Inflammatory macrophage (primary cell): ENCODE results near the gene BCL11A.

ENCODE experiments used
- DNase-seq, 2 donors: peaks; one replicate each; pipeline ENCODE4 v3.0.0-alpha.2; 2020 to 2022

The BCL11A gene

DNA sequence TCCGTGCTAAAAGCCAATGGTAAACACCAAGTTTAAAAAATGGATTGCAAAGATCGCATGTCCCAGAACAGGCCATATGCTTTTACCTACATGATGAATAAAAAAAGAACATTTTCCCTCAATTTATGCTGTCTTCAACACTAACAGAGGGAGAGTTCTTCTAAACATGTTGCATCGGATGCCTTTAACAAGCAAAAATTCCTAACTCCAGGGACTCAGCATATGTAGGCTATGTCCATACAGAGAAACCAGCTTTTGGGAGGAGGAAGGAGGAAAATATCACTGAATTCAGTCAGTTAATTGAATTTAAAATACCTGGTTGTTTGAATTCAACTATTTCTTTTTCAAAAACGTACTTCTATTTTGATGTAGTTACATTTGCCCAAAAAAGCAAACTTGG is 28.6 kb downstream of the BCL11A start:
- DNase-seq: no peak

DNA sequence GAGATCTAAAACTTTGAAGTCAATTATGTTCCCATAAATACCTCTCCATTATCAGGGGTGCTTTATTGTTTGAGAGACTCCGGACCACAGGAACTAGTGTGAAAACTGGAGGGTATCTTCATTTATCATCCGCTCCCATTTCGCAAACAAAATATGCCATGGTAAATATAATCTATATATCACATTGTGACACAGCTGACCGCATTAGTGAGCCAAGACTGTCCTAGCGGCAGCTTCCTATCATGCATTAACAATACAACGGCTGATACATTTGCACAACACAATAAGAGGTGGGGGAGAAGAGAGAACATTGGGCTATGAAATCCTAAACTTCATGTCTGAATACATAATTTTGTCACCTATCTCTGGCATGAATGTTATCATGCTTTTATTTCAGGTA is 29.5 kb downstream of the BCL11A start:
- DNase-seq: peak; percentile 42 to 47

DNA sequence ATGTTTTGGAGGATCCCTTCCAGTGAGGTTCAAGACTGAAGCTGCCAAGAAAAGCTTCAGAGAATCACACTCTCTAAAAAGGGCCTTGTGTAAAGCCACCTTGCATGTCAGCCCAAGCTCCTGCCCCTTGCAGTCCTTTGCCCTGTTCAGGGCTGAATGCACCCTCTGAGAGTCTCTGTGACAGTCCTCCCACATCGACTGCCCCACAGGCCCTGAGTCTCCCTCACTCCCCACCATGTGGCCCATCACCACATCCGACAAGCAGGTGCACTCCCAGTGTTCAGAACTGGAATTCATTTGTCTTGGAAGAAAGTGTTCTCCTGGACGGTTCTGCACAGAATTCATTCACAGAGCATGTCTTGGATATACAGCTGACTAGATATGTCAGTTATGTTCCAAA is 31.0 kb downstream of the BCL11A start:
- no peak for DNase-seq

DNA sequence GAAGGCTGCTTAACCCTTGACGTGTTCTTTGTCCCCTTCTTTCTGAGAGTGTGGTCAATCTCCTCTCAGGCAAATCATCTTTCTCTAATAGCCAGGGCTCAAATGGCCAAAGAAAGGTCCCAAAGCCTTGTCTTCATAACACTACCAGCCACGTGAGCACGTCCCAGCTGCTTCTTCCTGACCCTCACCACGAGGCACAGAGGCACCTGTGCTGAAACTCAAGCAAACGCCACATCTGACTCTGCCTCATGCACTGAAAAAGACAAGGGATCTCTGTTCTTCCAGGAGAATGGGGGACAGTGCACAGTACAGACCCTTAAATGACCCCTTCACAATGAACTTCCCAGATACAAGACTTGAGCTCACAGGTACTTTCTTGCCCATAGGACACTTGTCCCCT is 31.8 kb downstream of the BCL11A start:
- no peak for DNase-seq

DNA sequence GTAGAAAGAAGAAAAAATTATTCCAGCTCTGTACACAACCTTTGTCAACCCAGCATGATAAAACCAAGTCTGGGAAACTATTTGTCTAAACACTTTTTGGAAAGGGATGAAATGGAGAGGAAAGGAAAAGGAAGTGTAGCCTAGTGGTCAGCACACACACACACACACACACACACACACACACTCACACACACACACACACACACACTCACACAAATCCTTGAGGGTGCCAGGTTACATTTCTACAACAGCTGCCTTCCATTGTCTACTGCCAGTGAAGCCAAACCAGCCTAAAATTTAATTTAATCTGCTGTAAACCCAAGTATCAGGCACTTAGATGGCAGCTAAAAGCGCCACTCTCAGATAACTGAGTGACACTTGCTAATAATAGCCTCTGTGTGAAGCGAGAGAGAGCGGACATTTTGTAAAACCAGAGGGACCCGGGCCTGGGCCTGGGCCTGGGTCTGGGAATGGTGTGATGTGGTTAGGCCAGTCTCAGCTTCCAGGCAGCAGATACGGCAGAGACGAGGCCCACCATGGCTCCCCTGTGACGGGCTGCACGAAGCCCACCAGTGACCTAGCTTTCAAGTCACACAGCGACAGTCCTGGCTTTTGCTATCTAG is 32.4 kb downstream of the BCL11A start:
- no peak for DNase-seq

DNA sequence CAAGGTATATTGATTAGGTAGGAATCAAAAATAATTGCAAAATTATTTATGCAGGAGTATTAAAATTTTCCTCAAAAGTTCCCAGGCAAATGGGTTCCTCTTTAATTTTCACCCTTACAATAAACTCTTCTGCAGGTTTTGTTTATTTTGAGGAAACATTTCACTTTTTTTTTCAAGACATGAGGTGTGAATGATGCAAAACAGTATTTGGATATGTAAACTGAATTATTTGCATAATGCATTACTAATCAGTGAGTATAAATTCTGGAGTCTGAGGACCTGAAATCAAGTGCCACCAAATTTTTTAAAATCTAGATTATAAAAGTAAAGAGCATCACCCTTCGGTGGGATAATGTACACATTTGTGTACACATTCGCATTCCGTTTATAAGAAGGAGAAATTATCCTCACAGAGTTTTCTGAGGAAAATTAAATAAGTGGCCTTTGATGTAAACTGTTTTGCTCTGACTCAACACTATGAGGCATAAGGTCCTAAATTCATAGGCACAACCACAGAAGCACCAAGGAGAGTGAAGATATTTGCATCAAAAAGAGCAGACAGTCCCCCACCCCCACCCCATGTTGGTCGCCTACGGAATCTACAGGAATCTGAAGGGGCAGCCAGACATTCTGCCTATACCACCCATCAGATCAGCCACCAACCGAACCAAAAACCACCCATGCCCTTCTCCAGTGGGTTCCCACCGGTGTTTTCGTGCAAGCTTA is 33.1 kb downstream of the BCL11A start:
- no peak for DNase-seq

DNA sequence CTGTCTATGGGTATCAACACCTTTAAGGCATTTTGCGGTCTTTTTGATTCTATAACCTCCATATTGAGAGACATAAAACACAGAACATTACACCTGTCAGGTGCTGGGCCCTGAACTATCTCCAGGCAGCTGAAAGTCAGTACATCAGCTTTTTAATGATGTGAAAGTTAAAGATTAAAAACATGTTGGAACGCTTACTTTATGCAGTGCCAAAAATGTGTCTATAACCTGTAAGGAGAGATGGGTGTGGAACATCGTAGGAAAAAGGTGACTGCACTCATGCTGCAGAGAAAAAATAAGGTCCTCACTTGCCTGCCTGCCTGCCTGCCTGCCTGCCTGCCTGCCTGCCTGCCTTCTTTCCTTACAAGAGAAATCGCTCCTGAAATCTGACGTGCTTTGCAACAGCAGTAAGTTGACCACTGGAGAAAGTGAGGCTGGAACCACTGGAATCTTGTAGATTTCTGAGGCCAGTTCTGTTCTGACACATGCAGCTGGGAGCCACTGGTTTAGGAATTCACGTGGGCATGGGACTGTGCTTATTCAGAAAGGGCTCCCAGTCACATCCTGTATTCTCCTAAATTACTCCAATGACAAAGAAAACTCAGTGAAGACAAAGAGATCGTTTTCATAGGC is 34.1 kb downstream of the BCL11A start:
- no peak for DNase-seq

DNA sequence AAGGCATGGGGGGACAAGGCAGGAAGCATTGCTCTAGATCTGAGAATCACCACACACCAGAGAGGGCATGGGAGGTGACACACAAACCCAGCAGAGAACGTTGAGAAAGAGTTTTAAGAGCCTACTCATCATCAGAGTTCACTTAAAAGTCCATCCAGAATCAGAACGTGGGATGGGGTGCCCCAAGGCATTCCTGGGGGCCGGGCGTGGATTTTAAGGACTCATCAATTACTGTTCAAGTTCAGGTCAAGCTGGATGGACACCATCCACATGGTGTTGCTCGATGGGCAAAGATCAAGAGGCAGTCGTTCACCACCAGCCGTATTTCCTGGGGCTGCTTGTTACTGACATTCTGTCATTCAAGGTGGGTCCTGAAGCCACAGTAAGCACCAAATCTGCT is 34.9 kb downstream of the BCL11A start:
- no peak for DNase-seq

DNA sequence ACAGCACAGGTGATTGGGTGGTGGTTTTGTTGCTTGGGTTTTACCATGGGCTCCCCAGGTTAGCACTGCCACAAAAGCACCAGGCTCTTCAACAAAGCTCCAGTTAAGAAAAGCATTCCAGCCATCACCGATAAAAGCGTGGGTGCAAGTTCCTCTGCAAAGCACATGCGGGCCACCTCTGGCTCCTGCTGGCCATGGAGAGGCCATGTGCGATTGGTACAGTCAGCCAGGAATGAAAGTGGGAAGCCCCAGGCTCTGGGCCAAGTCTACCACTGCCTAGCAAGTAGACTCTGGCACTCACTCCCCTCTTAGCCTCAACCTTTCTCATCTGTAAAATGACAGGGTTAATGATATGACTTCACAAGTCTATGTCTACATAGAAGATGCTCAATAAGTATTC is 36.0 kb downstream of the BCL11A start:
- DNase-seq: peak in 1 of 2 donors; percentile 37

DNA sequence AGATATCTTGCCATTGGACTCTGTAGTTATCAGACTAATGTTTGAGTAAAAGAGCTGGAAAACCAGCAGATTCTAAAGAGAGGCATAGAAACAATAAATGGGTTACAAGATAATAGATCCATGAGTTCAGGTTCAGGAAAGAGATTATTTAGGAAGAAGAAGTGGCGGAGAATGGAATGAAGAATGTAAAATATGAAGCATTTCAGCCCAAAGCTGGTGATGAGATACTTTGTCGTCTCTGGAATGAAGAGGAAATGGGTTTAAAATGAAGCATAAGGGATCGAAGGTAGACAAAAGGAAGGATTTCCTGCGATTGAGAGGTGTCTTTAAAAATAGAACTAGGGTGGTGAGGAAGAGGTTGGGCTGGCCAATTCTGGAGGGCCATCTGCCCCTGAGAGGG is 36.6 kb downstream of the BCL11A start:
- DNase-seq: no peak

DNA sequence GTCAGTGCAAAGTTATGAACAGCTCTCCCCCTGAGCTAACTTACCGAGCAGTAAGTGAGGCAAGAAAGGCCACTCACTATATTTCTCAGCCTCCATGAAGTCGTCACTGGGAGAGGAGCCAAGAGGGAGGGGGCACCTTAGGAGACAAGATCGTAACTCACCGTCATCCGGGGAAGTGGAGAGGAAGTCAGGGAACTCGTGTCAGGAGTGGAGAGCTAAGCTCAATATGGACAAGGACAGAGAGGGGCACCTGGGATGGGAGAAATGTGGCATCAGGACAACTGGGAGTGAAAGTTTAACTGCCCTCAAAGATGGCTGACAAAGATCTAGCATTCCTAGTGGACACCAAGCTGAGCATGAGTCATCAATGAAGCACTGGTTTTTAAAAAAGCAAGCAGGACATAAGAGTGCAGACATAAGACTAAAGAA is 37.1 kb downstream of the BCL11A start:
- DNase-seq: peak; percentile 61 to 73

DNA sequence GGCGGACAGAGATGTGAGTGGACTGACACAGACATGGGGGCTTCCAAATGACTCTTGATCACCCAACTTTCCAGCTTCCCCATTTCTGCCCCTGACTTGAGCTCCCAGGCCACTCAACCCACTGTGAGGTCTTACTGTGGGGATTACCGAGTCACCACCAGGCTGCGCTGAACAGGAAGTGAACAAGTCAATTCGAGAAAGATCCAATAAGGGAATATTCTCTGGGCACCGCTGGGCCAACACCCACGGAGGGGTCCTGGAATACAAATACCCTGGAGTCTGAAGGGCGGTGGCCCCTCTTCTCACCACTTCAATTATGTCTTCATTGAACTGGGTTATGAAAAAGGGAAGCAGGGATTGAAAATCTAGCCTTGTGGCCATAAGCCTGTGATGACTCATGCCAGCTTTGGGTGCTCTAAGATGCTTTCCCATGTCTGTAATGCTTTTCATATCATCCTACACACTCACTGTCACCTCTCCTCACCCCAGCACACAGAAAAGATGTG is 37.7 kb downstream of the BCL11A start:
- peak; percentile 95 to 96 for DNase-seq

DNA sequence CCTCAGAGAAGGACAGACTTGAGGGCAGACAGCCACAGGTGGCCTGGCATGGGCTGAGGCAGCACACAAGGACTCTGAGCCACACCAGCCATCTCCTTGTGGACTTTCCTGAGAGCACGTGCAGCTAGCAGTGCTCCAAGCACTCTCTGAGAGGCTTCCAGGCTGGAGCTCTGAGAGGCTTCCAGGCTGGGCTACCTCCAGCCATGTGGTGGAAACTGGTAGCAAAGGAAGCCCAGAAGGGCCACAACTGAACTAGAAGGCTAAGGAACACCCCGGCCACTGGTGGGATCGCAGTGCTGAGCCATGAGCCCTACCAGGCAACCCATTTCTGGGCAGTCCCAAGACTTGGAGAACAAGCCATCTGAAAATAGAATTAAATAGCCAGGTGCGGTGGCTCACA is 39.5 kb downstream of the BCL11A start:
- no peak for DNase-seq

DNA sequence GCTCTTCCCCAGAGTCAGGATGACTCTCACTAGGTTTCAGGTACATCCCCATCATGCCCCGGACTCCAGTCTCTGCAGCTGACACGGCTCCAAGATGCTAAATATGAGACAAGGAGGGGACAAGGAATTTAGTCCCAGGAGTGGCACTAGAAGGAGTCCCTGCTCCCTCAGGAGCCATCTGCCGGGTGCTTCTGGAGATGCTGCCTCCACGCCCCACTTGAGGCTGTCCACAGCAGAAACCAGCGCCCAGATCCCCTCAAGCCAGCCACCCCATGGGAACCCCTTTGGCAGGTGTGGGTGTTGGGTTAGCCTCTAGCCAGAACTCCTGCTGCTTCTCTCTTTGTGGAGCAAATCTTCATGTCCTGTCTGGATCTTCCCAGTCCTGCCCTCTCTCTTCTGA is 40.3 kb downstream of the BCL11A start:
- DNase-seq: no peak

DNA sequence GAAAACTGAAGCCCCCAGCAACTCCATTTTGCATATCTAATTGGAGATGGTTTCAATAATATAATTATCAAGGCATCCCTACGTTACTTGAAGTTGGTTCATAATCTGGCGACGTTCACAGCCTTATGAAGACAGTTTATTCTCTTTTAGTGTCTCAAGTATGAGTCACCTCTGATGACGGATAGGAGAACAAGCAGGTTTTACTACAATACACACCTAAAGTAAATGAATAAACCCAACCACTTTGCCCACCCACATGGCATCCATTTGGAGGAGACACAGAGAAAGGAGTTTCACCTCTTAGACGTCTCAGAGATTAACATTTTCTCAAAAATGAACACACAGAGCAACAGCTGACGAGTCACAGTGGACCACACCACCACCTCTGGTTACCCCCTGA is 40.8 kb downstream of the BCL11A start:
- DNase-seq: no peak

DNA sequence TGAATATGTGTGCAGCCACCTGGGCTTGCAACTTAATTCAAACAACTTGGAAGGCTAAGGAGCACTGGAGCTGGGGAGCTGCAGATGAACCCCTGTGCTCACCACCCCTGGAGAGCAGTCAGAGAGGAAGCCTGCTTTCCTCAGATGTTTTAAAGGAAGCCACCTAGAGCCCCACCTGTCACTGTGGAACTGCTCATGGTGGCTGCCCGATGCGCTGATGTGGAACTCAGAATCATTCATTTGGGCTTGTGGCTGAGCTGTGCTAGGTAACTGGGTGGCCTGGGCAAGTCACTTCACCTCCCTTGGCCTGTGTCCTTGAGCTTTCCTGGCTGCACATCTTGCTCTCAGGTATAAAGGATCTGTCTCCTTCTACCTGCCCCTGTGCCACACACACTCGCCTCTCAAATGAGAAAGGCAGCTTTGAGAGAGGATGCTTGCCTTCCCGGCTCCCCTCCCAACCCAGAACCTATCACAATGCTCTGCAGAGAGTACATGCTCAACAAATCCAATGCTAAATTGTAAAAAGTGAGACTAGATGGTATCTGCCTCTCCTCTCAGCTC is 41.3 kb downstream of the BCL11A start:
- DNase-seq: no peak

DNA sequence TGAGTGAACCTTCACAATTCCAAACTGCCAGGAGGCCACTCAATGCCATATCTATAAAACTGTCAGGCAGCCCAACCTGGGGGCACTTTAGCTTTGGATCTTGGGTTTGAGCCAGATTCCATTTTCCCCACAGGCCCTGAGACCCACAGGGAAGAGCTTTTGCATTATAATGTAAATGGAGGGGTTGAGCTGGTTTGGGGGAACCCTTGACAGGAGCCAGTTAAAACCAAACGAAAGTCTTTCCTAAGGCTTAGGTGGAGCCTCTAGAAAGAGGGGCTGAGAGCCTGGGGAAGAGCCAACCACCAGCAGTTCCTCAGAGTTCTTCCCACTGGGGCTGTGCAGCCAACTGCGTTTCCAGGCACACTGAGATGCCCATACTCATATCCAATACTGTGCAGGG is 42.7 kb downstream of the BCL11A start:
- DNase-seq: no peak

DNA sequence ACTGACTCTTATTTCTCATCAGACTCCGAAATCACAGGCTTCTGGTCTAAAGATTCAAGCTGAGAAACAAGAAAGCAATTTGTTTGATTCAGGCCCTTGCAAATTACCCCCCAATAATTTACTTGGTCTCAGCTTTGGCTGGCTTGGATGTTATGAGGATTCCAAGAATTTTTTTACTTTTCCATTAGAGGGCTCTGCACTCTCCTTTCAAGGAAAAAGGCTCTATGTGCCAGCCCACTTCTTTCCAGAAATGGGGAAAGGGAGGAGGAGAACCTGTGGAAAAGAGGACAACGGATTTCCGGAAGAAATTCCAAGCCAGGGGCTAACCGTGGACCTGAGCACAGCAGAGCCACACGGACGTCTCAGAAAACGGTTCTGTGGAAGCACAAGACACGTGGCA is 44.4 kb downstream of the BCL11A start:
- DNase-seq: no peak

DNA sequence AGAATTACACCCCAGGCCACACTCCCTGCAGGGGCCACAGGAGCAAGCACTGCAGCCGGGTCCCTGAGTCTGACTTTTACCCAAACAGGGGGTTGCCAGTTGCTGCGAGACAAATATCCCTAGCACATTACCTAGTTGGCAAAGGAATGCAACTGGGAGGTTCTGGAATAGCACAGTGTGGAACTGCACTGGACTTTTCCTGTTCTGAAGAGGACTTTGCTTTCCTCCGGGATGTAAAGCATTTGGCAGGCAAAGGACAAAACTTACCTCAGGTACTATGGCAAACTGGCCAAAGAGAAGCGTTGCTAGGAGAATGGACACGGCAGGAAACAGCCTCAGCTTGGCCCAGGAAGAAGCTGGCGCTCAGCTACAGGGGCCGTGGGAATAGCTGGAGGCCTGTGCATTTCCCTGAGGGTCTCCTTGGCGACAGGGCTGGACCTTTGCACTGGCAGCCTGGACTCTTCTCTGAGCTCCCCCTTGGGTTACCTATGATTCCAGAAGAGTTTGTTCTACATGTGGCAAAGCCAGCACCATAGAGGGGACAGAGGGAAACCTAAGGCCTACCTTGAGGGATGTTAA is 45.0 kb downstream of the BCL11A start:
- no peak for DNase-seq

DNA sequence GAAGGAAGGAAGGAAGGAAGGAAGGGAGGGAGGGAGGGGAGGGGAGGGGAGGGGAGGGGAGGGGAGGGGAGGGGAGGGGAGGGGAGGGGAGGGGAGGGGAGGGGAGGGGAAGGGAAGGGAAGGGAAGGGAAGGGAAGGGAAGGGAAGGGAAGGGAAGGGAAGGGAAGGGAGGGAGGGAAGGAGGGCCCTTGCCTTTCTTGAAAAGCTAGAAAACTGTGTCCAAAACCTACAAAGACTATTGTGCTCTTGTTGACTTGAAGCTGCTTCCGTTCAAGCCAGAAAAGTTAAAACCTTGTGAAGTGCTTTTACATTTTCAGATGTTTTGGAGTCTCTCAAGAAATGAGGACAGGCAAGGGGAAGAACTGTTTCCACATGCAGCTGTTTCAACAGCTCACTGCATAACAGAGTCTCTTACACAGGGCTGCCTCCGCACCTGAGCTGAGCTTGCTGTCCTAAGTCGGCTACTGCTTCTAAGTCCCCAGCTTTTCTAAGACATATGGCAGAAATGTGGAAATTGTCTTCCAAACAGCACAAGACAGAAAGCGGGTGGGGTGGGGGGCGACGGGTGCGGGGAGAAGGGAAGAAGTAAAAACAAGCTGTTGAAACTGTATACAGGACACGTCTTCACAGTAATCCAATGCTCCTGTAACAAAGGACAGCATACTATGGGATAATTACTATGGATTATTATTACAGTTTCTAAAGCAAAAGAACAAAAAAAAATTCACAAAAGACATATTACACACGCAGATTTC is 46.1 kb downstream of the BCL11A start:
- DNase-seq: peak; percentile 31 to 57

DNA sequence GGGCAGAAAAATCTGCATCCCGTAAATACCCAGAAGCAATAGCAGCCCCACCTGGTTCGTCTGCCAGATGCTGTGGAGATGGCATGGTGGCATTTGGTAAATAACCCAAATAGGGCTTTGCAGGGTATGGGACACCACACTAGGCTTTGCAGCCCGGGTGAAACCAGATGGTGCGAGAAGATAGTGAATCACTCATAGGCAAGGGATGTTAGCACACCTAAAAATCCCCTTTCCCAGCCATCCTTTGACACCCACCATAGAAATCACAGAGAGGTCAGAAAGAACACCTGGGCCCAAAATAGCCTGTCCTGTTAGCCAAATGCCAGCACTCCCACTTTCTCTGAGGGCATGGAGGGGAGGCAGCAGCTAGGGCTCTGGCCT is 47.6 kb downstream of the BCL11A start:
- DNase-seq: no peak

DNA sequence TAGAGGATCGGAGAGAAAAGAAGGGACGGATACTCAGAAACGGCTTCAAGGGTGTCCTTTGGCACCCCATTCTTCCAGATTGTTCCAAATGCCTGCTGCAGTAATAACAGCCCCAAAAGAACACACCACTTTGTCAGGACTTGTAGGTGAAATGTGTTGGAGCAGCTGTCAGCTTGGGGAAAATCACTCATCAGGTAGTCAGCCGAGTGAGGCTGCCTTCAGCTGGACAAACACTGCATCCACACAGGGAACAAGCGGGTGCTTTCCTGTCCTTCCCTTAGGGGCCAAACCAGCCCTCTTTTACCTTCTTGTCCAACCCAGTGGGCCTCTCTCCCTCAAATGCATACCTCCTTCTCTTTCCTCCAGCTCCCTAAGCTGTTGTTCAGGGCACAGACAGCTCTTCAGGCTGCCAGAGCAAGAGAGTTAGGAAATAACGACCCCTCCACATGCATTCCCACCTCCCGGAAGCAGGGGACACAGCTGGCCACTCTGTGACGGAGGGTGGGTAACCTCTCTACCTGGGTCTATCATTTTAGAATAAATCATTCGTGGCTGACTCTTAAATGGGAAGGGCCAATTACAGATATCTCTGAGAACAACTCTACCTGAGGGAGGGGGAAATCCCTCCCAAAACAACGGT is 48.1 kb downstream of the BCL11A start:
- DNase-seq: no peak
